ENCODE data around the gene OOSP4B.

GRCh38 chr11:59992425-59992824 is 24.6 kb upstream of the OOSP4B start:
- TF ChIP-seq EP300 (IDR thresholded peaks at IDR 0.05) (no peak), POLR2A (IDR thresholded peaks at IDR 0.05) (no peak), POLR2AphosphoS5 (IDR thresholded peaks at IDR 0.05) (no peak)
- TF ChIP-seq, protein P1, sequence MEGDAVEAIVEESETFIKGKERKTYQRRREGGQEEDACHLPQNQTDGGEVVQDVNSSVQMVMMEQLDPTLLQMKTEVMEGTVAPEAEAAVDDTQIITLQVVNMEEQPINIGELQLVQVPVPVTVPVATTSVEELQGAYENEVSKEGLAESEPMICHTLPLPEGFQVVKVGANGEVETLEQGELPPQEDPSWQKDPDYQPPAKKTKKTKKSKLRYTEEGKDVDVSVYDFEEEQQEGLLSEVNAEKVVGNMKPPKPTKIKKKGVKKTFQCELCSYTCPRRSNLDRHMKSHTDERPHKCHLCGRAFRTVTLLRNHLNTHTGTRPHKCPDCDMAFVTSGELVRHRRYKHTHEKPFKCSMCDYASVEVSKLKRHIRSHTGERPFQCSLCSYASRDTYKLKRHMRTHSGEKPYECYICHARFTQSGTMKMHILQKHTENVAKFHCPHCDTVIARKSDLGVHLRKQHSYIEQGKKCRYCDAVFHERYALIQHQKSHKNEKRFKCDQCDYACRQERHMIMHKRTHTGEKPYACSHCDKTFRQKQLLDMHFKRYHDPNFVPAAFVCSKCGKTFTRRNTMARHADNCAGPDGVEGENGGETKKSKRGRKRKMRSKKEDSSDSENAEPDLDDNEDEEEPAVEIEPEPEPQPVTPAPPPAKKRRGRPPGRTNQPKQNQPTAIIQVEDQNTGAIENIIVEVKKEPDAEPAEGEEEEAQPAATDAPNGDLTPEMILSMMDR (IDR thresholded peaks at IDR 0.05) = no peak
